Measurements from ENCODE around the gene ACTL7A. TPM values are rescaled to one million over a fixed set of nuclear protein-coding genes. Genes with fewer than 3 reads are reported as not detected.

Gene ACTL7A
- total RNA-seq, 4 donors from 2014 or later: 0.67 TPM; not detected in 3

DNA sequence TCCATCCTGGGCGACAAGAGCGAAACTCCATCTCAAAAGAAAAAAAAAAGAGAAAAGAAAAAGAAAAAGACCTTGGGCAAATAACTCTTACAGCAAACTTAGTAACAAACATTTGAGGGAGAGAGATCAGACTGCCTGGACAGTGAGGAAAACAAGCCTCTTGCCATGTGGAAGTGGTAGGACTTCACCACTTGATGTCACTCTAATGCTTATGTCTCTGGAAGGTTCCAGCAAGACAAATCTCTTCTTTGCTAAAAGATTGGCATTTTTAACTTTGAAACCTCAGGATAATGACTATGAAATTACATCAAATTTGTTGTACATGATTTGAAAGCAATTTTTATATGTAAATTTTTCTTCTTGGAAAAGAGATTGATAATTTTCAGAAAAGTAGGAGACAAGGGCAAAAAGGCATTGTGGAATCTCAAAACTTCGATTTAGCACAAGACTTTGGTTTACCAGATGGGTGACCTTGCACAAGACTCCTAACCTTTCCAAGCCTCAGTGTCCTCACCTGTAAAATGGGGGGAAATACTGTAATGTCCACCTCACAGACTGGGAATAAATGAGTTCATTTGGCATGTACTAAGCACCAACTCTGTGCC is 11.7 kb upstream of the ACTL7A start:
- H3K9me3 ChIP-seq: no peaks in the 10 kb centered on the region
- no peak for DNase-seq
- 95 to 96% methylated on average over 3 of the region's 3 CpGs for WGBS, 2 donors
- H3K27me3 ChIP-seq: no peaks in the 10 kb centered on the region
- H3K27ac ChIP-seq: no peak overlapping the region
- TF ChIP-seq POLR2A (IDR thresholded peaks at IDR 0.05): no peak
- TF ChIP-seq, protein P1, sequence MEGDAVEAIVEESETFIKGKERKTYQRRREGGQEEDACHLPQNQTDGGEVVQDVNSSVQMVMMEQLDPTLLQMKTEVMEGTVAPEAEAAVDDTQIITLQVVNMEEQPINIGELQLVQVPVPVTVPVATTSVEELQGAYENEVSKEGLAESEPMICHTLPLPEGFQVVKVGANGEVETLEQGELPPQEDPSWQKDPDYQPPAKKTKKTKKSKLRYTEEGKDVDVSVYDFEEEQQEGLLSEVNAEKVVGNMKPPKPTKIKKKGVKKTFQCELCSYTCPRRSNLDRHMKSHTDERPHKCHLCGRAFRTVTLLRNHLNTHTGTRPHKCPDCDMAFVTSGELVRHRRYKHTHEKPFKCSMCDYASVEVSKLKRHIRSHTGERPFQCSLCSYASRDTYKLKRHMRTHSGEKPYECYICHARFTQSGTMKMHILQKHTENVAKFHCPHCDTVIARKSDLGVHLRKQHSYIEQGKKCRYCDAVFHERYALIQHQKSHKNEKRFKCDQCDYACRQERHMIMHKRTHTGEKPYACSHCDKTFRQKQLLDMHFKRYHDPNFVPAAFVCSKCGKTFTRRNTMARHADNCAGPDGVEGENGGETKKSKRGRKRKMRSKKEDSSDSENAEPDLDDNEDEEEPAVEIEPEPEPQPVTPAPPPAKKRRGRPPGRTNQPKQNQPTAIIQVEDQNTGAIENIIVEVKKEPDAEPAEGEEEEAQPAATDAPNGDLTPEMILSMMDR (IDR thresholded peaks at IDR 0.05): peak in 1 of 6 experiments; percentile 31
- no peaks in the 10 kb centered on the region for H3K36me3 ChIP-seq
- no peak overlapping the region for H3K4me3 ChIP-seq (replicated peaks in 1 of 3)
- intact Hi-C loops (cut with DNase I): no loop called here
- H3K4me1 ChIP-seq: peaks cover 4 to 5% of the 10 kb centered on the region in 2 donors

DNA sequence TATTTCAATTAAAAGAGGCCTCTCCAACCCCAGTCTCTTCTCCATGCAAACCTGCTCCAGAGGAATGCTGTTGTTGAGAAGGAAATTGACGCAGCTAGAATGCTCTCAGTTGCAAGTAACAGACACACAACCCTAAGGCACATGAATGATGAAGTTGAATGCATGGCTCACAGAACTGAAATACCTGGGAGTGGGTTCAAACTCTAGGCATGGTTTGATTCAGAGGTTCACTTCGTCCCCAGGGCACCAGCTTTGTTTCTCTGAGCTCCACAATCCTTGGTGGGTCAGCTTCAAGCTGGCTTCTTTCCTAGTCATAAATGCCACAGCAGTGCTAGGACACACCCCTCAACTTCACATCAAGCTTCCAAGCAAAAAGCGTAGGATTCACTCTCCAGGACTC is 10.9 kb upstream of the ACTL7A start:
- Histone ChIP-seq H3K27me3 (no peaks in the 10 kb centered on the region), H3K36me3 (no peaks in the 10 kb centered on the region), H3K4me1 (peaks cover 4 to 5% of the 10 kb centered on the region in 2 donors), H3K9me3 (no peaks in the 10 kb centered on the region), H3K27ac (no peak overlapping the region), H3K4me3 (replicated peaks in 1 of 3) (no peak overlapping the region)
- DNase-seq: no peak
- 61 to 64% methylated on average over 3 of the region's 3 CpGs for WGBS, 2 donors
- intact Hi-C loops (cut with DNase I): no loop called here
- TF ChIP-seq, protein P1 (IDR thresholded peaks at IDR 0.05): no peak
- TF ChIP-seq POLR2A (IDR thresholded peaks at IDR 0.05): no peak

DNA sequence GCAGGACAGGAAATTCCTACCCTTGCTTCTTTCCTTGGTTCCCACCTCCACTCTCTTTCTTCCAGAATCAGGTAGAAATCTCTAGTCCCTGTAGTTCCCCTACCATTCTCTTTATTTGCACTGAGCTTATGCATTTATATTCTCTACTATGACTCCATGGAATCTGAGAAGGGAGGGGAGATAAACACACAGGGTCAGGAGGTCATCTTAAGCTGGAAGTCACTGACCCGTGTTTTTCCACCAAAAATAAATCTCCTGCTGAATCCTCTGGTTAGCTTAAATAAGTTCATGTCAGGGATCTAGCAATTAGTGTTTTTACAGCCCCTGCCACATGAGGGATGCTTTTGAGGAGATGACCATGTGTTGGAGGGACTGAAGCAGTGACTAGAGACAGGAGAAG is 10.0 kb upstream of the ACTL7A start:
- peaks cover 4 to 5% of the 10 kb centered on the region in 2 donors for H3K4me1 ChIP-seq
- H3K4me3 ChIP-seq (replicated peaks in 1 of 3): no peak overlapping the region

DNA sequence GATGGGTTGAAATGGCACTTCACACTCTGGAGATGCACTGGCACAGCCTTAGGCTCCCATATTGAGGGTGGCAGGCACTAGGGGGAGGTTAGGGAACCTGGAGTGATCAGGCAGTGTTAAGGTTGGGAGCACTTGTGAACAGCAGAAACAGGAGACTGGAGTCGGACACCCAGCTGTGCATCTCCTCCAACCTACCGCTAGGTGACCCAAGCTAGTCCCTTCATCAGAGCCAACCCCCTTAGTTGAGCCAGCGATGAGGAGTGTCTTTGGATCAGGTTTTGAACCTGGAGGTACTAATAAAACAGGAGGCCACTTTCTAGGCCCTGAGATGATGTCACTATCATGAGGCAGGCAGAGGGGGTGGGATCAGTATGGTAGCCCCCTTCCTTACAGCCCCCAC is 8.0 kb upstream of the ACTL7A start:
- H3K4me3 ChIP-seq (replicated peaks in 1 of 3): no peak overlapping the region
- 85 to 90% methylated on average over 3 of the region's 3 CpGs for WGBS, 2 donors

More for the DNA sequence above, 10.0 kb upstream of the ACTL7A start:
- 34 to 50% methylated on average over 1 of the region's 1 CpG for WGBS, 2 donors
- Histone ChIP-seq H3K27ac (no peak overlapping the region), H3K27me3 (no peaks in the 10 kb centered on the region), H3K36me3 (no peaks in the 10 kb centered on the region), H3K9me3 (no peaks in the 10 kb centered on the region)
- intact Hi-C loops (cut with DNase I): no loop called here
- DNase-seq: no peak
- TF ChIP-seq POLR2A (IDR thresholded peaks at IDR 0.05): no peak
- TF ChIP-seq, protein P1 (IDR thresholded peaks at IDR 0.05): no peak

DNA sequence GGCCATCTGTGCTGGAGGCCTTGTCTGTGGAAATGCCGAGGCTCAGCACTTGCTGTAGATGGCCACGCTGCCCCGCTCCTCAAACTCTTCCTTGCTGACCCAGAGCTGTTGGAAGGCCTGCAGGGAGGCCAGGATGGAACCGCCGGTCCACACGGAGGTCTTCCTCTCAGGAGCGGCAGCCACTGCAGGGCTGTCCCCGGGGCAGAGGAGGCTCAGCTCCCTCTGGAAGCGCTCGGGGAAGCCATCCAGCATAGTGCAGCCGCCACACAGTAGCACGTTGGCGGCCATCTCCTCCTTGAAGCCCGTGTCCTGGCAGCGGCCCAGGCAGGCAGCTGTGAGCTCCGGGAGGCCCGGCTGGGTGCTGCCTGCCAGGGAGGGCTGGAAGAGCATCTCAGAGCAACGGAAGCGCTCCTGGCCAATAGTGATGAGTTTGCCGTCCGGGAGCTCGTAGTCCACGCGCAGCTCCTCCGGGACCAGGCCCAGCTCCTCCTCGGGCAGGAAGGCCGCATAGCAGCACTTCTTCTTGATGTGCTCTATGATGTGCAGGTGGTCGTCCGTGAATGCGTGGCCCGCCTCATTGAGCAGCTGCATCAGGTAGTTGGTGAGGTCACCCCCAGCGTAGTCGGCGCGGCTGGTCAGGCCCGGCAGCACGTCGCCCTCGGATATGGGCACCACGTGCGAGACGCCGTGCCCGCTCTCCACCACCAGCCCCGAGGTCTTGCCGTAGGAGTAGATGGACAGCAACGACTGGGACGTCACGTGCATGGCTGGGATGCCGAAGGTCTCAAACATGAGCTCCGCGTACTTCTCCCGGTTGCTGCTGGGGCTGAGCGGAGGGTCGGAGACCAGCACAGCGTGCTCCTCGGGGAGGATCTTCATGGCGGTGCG is 7.2 kb upstream of the ACTL7A start:
- TF ChIP-seq POLR2A (IDR thresholded peaks at IDR 0.05): no peak
- TF ChIP-seq, protein P1 (IDR thresholded peaks at IDR 0.05): no peak
- no peak overlapping the region for H3K27ac ChIP-seq
- no peak overlapping the region for H3K4me3 ChIP-seq (replicated peaks in 1 of 3)
- WGBS, 2 donors: 95 to 96% methylated on average over 33 to 47 of the region's 59 CpGs
- no peaks in the 10 kb centered on the region for H3K36me3 ChIP-seq
- intact Hi-C loops (cut with DNase I): no loop called here
- H3K27me3 ChIP-seq: no peaks in the 10 kb centered on the region
- peaks cover 4 to 5% of the 10 kb centered on the region in 2 donors for H3K4me1 ChIP-seq
- H3K9me3 ChIP-seq: no peaks in the 10 kb centered on the region
- DNase-seq: no peak

More for the DNA sequence above, 8.0 kb upstream of the ACTL7A start:
- no peaks in the 10 kb centered on the region for H3K27me3 ChIP-seq
- H3K4me1 ChIP-seq: peaks cover 4 to 5% of the 10 kb centered on the region in 2 donors
- no peak for DNase-seq
- no peaks in the 10 kb centered on the region for H3K36me3 ChIP-seq
- no peak overlapping the region for H3K27ac ChIP-seq
- no peaks in the 10 kb centered on the region for H3K9me3 ChIP-seq
- TF ChIP-seq POLR2A (IDR thresholded peaks at IDR 0.05): no peak
- intact Hi-C loops (cut with DNase I): no loop called here

All from thyroid gland (tissue), 4 donors.